ENCODE results near the gene MPZL3.
A peak's percentile ranks its signal among the peaks of the same experiment; 100 is the strongest.
"Not testable (repeated sequence)": the region's sequence is repeated elsewhere in the genome, so short reads cannot be mapped to it uniquely, and the experiment has no call there.

The MPZL3 gene

DNA sequence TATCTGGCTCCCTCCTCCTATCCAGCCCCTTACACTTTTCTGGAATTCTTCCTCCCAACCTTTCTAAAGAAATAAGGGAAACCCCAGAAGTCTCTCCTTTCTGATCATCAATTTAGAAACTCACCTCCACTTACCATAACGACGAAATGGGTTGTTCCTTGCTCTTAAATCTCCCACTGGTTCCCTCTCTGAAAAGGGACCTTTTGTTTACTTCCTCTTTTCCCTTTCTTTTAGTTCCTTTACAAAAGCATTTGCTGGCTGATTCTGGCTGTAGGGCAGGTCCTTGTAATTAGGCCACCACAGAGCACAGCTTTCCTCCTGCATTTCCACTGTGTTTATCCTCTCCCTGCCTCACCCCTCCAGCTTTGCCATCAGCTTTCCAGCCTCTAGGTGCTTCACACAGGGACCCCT lies 39.4 kb downstream of the MPZL3 start:
- DNase-seq (ENCODE audit: low read depth in 2 of 3, low spot score in 1 of 3): no peak

DNA sequence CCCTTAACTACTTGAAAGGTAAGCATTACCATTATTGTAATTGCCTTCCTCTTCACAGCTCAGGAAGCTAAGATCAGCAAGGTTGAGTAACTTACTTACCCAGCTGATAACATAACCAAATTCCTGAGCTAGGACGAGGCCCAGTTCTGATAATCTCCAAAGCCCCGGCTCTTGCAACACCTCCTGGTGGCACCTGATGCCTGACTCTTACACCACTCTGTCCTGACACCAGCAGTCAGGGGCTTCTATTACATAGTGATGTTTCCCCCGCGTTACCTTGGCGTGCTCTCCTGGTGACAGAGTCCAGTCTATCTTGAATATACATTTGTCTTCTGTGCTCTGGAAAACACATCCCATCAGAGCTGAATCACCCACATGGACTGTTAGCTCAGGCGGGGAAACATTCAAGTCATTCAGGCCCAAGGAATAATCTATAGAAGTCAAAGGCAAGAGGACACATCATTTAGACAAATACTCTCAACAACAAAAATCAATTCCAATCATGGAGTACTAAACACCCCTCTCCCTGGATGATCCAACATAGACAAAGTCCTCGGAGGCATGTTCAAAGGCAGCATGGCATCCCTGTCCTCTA lies 39.9 kb downstream of the MPZL3 start:
- no peak for DNase-seq (ENCODE audit: low read depth in 2 of 3, low spot score in 1 of 3)

DNA sequence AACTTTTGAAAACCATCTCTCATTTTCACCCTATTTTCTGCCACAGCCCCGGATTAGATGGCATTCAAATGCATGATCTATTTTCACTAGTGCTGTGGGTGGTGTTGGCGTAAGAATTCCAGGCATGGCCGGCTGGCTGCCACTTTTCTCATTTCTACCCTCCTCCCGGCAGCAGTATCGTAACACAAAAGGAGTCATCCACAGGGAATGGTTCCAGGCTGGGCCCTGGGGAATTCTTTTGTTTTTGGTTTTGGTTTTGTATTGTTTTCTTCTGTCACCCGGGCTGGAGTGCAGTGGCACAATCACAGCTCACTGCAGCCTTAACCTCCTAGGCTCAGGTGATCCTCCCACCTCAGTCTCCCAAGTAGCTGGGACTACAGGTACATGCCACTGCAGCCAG lies 41.2 kb downstream of the MPZL3 start:
- DNase-seq (ENCODE audit: low read depth in 2 of 3, low spot score in 1 of 3): no peak

DNA sequence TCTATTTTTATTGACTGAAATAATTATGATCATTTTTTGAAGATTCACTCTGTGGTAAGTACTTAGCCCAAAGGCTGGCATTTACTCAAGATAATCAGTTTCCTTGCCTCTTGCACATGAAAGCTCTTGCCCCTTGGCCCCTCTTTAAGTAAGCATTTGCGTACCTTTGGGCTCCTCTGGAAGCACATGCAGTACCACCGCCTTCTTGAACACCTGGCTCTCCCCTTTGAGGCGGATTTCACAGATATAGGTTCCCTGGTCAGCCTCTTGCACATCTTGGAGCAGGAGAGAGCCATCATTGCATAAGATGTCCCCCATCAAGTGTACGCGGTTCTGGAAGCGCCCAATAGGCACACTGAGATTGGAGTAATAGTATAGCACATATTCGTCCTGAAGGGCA lies 41.8 kb downstream of the MPZL3 start:
- no peak for DNase-seq (ENCODE audit: low read depth in 2 of 3, low spot score in 1 of 3)

DNA sequence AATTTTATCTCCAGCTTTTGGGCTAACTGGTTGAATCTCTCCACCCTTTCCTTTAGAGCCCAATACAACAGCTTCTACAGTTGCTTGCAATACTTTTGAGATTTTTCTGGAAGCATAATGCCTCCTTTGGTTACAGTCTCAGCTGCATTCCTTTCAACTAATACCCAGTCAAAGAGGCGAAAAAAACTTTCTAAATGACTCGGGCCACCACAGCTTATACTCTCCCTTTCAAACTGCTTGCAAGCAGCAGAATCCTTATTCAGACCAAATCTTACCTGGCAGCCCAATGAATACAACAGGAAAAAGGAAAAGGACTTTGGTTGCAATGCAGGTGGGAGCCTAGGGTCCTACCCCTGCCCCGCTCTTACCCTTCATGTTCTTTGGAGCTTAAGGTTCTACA lies 43.1 kb downstream of the MPZL3 start:
- DNase-seq (ENCODE audit: low read depth in 2 of 3, low spot score in 1 of 3): no peak

DNA sequence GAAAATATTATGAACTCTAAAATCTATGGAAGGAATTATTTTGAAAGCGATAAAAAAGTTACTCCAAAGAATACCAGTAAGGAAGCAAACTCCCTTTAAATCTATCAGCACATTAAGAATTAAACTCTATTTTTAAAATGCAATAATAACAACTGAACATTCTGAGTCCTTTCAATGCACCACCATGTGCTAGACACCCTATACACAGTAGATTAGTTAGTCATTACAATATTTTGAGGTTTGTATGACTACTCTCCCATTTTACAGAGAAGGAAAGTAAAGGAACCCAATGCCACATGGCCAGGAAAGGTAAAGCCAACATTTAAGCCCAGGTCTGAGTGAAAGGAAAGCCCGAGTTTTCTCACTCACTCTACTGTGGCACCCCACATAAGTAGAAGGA lies 45.1 kb downstream of the MPZL3 start:
- DNase-seq (ENCODE audit: low read depth in 2 of 3, low spot score in 1 of 3): no peak

DNA sequence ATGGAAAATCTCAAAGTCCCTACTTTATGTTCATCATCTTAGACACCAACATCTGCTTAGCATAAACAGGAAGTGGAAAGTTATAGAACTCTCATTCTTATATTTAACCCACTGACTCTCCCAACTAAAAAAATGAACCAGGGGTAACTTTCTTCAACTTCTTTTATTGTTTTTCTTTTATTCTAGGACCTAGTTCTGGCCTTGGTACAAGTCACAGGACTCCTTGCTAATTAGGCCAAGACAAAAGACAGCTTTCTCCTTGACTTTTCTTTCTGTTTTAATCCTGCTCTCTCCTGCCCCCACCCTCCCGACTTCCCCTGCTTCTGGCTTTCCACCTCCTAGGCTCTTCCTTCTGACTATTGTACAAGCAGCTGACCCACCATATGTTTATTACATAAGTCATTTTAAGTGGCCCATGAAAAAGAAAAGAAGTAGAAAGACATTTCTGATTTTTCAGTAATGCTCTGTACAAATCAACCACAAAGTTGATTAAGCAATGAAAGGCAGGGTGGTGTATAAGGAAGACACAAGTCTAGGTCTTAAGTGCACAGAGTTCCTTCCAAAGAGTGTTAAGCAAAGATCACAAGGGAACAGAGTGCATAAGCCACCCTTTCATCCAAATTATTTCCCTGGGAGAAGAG lies 45.7 kb downstream of the MPZL3 start:
- no peak for DNase-seq (ENCODE audit: low read depth in 2 of 3, low spot score in 1 of 3)

DNA sequence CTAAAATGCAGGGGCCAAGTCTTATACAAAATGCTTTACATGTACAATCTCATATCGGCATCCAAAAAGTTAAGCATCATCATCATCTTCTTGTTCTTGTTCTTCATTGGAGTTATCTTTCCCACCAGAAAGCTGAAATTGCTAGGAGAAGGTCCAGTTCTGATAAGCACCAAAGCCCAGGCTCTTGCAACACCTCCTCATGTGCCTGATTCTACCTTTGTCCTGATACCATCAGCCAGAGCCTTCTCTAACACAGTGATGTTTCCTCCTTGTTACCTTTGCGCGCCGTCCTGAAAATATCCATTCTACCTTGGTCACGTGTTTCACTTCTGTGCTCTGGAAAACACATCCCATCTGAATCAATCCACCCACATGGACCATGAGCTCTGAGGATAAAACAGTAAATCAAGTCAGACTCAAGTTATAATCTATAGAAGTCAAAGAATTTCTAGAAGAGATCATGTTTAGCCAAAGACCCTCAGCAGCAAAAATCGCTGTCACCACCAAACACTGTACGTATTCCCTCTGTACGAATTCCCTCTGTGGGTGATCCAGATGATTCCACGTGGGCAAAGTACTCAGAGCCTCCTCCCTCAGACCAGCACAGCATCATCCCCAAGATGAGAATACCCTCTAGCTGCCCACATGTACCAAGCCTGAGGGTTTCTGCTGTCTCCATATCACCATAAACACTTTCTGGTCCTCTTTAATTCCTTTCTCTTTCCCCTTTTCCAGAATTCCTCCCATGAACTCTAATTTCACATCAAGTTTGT lies 46.4 kb downstream of the MPZL3 start:
- no peak for DNase-seq (ENCODE audit: low read depth in 2 of 3, low spot score in 1 of 3)

DNA sequence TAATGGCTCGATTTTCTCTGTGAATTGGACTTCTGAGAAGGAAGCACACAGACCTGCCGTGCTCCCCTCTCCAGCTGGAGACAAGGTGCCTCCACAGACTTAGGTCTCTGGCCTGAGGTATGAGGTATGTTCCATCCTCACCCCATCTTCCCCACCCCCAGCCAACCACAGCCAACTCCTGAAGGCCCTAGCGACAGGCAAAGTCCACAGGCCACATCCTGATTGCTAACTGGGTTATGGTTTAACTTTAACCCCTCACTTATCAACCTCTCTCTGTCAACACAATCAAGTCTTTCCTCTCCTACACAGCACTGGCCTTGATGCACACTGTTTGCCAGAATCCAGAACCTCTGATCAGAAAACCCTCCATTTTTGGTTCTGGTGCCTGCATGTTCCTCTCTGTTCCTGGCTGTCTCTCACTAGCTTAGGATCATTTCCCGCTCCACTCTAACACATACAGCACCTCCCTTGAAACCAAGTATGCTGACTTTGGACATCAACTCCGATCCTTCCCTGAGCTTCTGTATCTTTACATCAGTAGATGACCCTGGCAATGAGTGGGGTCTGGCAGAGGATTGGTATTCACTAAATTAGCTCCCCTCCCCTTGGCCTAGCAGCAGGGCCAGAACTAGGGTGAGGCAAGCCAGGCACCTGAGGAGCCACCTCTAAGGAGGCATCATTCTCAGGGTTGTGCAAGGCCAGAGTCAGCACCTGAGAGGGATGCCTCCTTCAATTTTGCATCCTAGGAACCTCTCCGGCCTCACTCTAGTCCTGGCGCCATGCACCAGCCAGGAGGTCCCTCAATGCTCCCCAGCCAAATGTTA lies 49.4 kb downstream of the MPZL3 start:
- DNase-seq (ENCODE audit: low read depth in 2 of 3, low spot score in 1 of 3): peak in 2 of 3 donors; percentile 43 to 49

DNA sequence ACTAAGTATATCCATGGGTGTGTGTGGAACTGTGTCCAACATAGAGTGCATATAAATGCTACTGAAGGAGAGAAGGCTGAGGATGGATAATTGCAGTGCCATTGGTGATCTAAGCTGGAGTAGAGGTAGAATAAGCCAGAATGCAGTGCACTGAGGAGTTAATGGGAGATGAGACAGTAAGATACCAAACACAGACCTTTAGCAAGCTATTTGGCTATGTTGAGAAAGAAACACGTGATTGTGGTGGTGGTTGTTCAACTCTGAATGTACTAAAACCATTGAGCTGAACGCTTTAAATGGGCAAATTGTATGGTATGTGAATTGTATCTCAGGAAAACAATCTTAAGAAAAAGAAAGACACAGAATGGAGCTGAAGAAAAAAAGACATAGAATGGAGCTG lies 50.2 kb downstream of the MPZL3 start:
- no peak for DNase-seq (ENCODE audit: low read depth in 2 of 3, low spot score in 1 of 3)

DNA sequence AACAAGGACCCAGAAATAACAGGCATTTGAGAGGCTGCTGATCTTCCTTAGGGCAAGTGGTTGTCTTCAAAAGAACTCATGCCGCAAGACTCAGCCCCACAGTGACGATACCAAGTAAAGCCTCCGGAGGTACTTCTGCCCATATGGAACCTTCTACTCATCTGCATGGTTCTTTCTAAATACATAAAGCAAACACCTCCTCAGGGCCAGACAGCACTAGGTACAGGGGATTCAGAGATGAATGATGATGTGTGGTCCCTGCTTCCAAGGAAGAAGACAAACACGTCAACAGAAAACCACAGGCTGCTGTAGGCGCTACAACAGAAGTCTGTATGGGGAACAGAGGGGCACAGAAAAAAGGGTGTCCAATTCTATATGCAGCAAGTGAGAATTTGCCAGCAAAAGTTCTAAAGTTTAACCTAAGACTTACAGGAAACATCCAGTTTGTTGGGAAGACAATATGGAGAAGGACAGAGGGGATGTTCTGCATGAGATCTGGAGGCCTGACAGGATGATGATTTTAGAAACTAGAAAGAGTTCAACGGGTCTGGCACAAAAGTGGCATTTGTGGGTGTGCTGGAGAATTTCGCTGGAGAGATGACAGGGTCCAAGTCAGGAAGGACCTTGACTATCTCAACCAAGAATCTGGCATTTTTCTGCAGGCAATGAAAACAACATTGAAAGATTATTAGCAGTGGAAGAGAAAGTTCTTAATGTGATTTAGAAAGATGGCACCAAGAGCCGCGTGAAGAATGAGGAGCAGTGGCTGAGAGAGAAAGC lies 51.1 kb downstream of the MPZL3 start:
- DNase-seq (ENCODE audit: low read depth in 2 of 3, low spot score in 1 of 3): peak in 2 of 3 donors; percentile 43 to 56

DNA sequence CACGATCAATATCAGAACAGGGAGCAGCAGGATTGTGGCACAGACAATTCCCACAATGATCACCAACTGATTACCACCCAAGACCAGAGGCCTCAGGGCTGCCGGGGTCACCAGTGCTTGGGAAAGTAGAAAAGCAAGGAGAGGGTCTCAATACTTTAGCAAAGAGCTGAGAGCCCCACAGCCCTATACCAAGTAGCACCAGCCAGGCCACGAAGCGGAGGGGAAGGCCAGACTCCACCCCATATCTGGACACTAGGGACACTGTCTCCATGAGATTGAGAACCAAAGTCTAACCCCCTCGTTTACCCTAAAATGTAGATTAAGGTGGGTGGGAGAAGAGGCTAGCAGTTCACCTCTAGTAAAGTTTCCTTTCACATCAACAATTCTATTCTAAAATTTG lies 51.7 kb downstream of the MPZL3 start:
- DNase-seq (ENCODE audit: low read depth in 2 of 3, low spot score in 1 of 3): no peak

DNA sequence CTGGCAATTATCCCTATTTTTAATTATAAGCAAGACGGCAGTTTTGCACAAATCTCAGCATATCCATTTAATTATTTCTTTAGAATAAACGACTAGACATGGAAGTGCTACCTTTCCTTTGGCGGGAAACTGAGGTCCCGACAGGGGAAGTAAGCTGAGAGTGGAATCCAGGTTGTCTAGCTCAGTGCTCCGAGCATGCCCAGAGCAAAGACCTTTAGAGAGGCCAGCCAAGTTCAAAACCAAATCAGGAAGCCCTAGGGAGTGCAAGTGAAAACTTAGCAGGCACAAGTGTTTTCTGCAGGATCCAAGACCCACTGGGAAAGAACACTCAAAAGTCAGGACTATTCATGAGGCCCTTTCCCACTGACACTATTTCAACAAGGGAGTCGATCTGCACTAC lies 53.0 kb downstream of the MPZL3 start:
- DNase-seq (ENCODE audit: low read depth in 2 of 3, low spot score in 1 of 3): no peak

DNA sequence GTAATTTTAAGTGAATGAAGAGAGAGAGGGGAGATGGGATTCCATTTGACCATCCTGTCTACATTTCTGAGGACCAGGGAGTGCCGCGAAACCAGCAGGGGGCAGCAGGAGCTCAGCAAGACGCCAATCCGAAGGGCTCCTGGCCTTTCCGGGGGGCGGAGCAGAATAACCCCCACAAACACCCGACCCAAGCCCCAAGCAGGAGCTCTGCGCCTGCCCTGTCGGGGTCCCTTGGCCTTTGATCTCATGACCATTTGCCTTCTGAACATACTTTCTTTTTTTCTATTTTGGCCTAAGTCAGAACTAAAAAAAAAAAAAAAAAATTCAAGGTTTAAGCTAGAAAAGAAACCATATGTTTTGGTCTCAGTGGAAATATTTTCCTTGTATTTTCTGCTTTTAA lies 53.8 kb downstream of the MPZL3 start:
- DNase-seq (ENCODE audit: low read depth in 2 of 3, low spot score in 1 of 3): peak; percentile 71 to 83 (median 77)

DNA sequence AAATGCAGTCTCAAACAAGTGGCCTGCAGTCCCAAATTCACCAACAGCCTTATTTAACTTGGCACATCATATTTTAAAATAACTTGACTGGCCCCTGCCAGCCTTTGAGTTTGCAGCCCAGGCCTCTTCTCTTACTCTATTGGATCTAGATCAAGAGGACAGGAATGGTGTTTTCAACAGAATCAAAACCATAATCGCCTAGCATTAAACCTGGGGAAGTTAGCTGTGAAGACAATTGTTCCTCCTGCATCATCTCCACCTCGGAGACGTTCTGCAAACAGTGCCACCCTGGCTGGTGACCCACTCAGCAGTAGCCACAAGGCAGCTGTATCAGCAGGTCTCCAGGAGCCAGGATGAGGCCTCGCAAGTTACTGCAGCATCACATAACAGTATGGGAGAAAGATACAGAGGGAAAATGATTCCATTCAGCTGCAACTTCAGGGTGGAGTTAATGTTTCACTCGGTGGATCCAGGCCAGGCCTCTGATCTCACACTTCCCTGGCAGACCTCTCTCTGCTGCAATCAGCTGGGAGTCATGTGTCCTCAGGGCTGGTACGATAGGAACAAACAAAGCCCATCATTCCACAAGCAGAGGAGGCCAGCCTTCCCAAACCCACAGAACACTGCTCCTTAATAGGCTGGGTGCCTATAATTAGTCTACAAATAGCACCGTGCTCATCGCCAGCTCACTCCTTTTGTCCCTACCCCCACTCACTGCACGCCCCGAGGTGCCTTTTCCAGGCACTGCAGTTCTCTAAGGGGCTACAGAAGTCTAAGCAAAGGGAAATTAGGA lies 57.1 kb downstream of the MPZL3 start:
- DNase-seq (ENCODE audit: low read depth in 2 of 3, low spot score in 1 of 3): no peak

DNA sequence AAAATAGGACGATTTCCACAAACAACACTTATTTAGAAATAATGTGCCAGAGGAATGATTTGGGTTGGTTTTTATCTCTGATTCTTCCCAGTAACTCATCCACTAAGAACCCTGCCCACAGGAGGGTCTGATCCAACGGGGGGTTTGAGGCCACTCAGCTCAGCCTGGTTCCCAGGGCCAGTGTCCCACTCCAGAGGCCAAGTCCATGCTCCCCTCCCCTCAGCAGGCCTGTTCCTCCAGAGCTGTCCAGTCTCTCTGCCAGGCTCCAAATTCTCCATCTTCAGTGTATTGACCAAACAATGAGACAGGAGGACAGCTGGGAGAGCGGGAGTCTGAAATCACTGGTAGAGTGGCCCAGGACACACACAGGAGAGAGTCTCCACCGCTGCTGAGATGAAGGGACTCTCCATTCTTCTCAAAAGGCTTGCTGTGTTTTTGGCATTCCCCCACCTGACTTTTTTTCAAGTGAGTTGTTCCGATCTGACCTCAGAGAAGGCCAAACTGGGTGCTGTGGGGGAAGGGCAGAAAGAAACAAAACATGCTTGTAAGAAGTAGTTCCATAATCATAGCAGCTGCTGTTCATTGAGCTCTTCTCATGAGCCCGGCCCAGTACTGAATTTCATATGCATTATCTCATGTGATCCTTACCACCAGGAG lies 58.1 kb downstream of the MPZL3 start:
- DNase-seq (ENCODE audit: low read depth in 2 of 3, low spot score in 1 of 3): no peak

DNA sequence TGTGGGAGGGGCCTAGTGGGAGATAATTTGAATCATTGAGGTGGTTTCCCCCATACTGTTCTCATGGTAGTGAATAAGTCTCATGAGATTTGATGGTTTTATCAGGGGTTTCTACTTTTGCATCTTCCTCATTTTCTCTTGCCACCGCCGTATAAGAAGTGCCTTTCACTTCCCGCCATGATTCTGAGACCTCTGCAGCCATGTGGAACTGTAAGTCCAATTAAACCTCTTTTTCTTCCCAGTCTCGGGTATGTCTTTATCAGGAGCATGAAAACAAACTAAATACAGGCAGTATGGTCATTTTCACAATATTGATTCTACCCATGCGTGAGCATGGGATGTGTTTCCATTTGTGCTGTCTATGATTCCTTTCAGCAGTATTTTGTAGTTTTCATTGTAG lies 59.3 kb downstream of the MPZL3 start:
- DNase-seq (ENCODE audit: low read depth in 2 of 3, low spot score in 1 of 3): not testable (repeated sequence)

DNA sequence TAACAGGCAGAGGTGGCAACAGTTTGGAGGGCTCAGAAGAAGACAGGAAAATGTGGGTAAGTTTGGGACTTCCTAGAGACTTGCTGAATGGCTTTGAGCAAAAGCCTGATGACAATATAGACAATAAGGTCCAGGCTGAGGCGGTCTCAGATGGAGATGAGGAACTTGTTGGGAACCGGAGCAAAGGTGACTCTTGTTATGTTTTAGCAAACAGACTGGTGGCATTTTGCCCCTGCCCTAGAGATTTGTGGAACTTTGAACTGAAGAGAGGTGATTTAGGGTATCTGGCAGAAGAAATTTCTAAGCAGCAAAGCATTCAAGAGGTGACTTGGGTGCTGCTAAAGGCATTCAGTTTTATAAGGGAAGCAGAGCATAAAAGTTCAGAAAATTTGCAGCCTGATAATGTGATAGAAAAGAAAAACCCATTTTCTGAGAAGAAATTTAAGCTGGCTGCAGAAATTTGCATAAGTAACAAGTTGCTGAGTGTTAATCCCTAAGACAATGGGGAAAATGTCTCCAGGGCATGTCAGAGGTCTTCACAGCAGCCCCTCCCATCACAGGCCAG lies 61.1 kb downstream of the MPZL3 start:
- not testable (repeated sequence) for DNase-seq (ENCODE audit: low read depth in 2 of 3, low spot score in 1 of 3)

All from stimulated activated CD4-positive, alpha-beta T cell treated with anti-CD3 and anti-CD28 coated beads, Interleukin-12 subunit alpha, Interleukin-12 subunit beta, amount 100 ng/mL, for 48 hours (primary cell).